Vagina (tissue), 2 donors: ENCODE results near the gene RNPEP. TPM values are rescaled to one million over a fixed set of nuclear protein-coding genes. Genes with fewer than 3 reads are reported as not detected.
A peak's percentile ranks its signal among the peaks of the same experiment; 100 is the strongest.
"Not testable (repeated sequence)": the region's sequence is repeated elsewhere in the genome, so short reads cannot be mapped to it uniquely, and the experiment has no call there.

ENCODE experiments used
- DNase-seq, 2 donors: peaks; one replicate each; pipeline ENCODE4 v3.0.0-alpha.2; 2017; ENCODE audit errors: extremely low spot score in 2 of 2
- H3K27ac ChIP-seq: fragments of 200-600 bp; sonication (generic); one replicate; pipeline ENCODE4 v1.5.1; 2019
- H3K27me3 ChIP-seq: fragments of 200-600 bp; sonication (generic); one replicate; pipeline ENCODE4 v1.5.1; 2019
- H3K36me3 ChIP-seq, 2 donors: fragments of 200-600 bp; sonication (generic); one replicate each; pipeline ENCODE4 v1.5.1; 2017 to 2019
- H3K4me1 ChIP-seq: fragments of 200-600 bp; sonication (generic); one replicate; pipeline ENCODE4 v1.5.1; 2019
- H3K4me3 ChIP-seq, 2 donors: fragments of 200-600 bp; sonication (generic); 1 replicate in 1 of 2; 2 replicates in 1 of 2; pipeline ENCODE4 v1.5.1; 2016 to 2019
- H3K9me3 ChIP-seq: fragments of 200-600 bp; sonication (generic); one replicate; pipeline ENCODE4 v1.5.1; 2019
- POLR2A ChIP-seq, 2 donors: fragments of 450-650 bp; IDR thresholded peaks; one replicate each; pipeline ENCODE4 v1.6.1; 2017; ENCODE audit warnings: antibody characterized with exemption in 2 of 2, mild to moderate bottlenecking in 2 of 2, moderate library complexity in 2 of 2
- POLR2AphosphoS5 ChIP-seq, 2 donors: sonication (generic); formaldehyde crosslinking; IDR thresholded peaks; one replicate each; pipeline ENCODE4 v1.9.0; 2017; ENCODE audit warnings: antibody characterized with exemption in 2 of 2, mild to moderate bottlenecking in 2 of 2, low read depth in 1 of 2; ENCODE audit not compliant: insufficient read depth in 1 of 2
- intact Hi-C: fragments of 100-400 bp; cut with DNase I; formaldehyde crosslinking; loops from one replicate; pipeline ENCODE4 v1.15.1; 2023
- total RNA-seq: library from RNA; depleted of rRNA; stranded (reverse); fragments of >200 nt; gene quantifications from one replicate; pipeline ENCODE4 v1.2.3, GENCODE V29; 2016
- TF ChIP-seq, protein P1 (sequence below), 3 experiments: fragments of 450-650 bp in 2 of 3; fragments of 200-600 bp in 1 of 3; sonication (generic) in 1 of 3; IDR thresholded peaks; one replicate each; pipeline ENCODE4 v1.5.1; 2017 to 2019; ENCODE audit warnings: antibody characterized with exemption in 3 of 3, mild to moderate bottlenecking in 2 of 3, moderate library complexity in 2 of 3

Gene RNPEP
- total RNA-seq, 1 donor from 2014 or later: 97.7 TPM

GRCh38 chr1:201939574-201939973 lies 42.9 kb upstream of the RNPEP start:
- Histone ChIP-seq H3K4me1 (peaks cover 42% of the 10 kb centered on the region), H3K4me3 (peak overlapping the region; percentile 10 to 25), H3K27me3 (no peaks in the 10 kb centered on the region), H3K9me3 (no peaks in the 10 kb centered on the region), H3K36me3 (no peaks in the 10 kb centered on the region), H3K27ac (peak overlapping the region; percentile 88)
- intact Hi-C loops: no loop called here
- no peak for DNase-seq
- TF ChIP-seq POLR2A (IDR thresholded peaks at IDR 0.05): no peak
- TF ChIP-seq, protein P1, sequence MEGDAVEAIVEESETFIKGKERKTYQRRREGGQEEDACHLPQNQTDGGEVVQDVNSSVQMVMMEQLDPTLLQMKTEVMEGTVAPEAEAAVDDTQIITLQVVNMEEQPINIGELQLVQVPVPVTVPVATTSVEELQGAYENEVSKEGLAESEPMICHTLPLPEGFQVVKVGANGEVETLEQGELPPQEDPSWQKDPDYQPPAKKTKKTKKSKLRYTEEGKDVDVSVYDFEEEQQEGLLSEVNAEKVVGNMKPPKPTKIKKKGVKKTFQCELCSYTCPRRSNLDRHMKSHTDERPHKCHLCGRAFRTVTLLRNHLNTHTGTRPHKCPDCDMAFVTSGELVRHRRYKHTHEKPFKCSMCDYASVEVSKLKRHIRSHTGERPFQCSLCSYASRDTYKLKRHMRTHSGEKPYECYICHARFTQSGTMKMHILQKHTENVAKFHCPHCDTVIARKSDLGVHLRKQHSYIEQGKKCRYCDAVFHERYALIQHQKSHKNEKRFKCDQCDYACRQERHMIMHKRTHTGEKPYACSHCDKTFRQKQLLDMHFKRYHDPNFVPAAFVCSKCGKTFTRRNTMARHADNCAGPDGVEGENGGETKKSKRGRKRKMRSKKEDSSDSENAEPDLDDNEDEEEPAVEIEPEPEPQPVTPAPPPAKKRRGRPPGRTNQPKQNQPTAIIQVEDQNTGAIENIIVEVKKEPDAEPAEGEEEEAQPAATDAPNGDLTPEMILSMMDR (IDR thresholded peaks at IDR 0.05): no peak
- TF ChIP-seq POLR2AphosphoS5 (IDR thresholded peaks at IDR 0.05; ENCODE audit: insufficient read depth in 1 of 2, low read depth in 1 of 2): no peak

DNA sequence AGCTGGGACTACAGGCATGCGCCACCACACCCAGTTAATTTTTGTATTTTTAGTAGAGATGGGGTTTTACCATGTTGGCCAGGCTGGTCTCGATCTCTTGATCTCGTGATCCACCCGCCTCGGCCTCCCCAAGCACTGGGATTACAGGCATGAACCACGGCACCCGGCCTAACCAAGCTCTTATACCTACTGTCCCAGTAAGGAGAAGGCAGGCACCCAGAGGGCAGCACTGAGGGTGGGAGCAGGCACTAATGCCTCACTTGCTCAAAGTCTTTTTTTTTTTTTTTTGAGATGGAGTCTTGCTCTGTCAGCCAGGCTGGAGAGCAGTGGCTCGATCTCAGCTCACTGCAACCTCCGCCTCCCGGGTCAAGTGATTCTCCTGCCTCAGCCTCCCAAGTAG lies 42.1 kb upstream of the RNPEP start:
- H3K27me3 ChIP-seq, intact Hi-C loops, H3K9me3 ChIP-seq, DNase-seq, H3K36me3 ChIP-seq: not testable (repeated sequence)
- Histone ChIP-seq H3K4me1 (peaks cover 42% of the 10 kb centered on the region), H3K27ac (peak overlapping the region; percentile 88), H3K4me3 (peak overlapping the region; percentile 1 to 25)

DNA sequence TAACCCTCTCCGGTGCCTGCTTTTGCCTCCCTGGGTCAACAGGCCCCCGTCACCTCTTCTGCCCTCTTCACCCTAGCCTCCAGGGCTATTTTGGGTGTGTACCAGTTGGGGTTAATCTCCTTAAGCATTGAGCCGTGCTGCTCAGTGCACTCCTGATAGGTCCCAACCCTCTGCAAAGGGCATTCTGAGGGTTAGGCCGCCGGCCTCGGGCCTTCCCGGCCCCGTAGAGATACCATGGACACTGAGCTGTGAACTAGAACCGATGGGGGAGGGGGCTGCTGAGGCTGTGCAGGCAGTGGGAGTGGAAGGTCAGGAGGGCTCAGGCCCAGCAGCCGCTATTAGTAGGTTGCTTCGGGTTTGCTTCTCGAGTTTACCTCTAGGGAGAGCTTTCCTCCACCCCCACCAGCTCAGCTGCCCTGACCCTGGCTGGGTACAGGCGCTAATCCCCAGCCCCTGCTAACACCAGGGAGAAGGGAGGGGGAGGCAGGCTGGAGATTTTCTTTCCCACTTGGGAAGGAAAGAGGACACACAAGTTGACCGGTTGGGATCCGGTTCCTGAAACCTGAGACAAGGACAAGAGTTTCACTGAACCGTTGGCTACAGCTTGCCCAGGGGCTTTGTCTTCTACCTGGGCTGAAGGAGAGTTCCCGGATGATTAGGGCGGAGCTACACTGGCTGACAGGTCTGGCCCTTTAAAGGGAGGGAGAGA lies 40.9 kb upstream of the RNPEP start:
- Histone ChIP-seq H3K9me3 (no peaks in the 10 kb centered on the region), H3K4me1 (peaks cover 37% of the 10 kb centered on the region), H3K36me3 (no peaks in the 10 kb centered on the region), H3K4me3 (peak overlapping the region; percentile 46 to 65), H3K27me3 (no peaks in the 10 kb centered on the region), H3K27ac (peak overlapping the region; percentile 88)
- intact Hi-C loops: no loop called here
- DNase-seq: no peak
- TF ChIP-seq, protein P1 (IDR thresholded peaks at IDR 0.05): no peak
- TF ChIP-seq POLR2A (IDR thresholded peaks at IDR 0.05): no peak
- peak in 1 of 2 donors; percentile 49 for TF ChIP-seq POLR2AphosphoS5 (IDR thresholded peaks at IDR 0.05; ENCODE audit: insufficient read depth in 1 of 2, low read depth in 1 of 2)

DNA sequence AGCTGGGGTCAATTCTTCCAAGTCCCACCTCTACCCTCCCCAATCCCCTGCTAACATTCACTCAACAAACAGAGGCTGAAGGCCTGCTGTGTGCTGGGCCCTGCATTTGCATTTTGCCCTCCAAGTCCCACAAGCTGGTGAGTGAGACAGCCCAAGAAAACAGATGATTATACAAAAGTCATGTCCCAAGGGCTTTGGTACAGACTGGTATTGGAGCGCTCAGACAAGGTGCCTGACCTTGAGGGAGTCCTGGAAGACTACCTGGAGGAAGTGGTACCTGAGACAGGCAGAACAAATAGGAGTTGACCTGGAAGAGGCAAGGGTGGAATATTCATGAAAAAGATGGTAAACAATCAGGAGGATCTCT lies 40.3 kb upstream of the RNPEP start:
- Histone ChIP-seq H3K9me3 (no peaks in the 10 kb centered on the region), H3K4me1 (peaks cover 40% of the 10 kb centered on the region), H3K27ac (peak overlapping the region; percentile 88), H3K27me3 (no peaks in the 10 kb centered on the region), H3K36me3 (no peaks in the 10 kb centered on the region), H3K4me3 (peak overlapping the region; percentile 46 to 65)
- no peak for DNase-seq
- intact Hi-C loops: no loop called here
- TF ChIP-seq POLR2AphosphoS5 (IDR thresholded peaks at IDR 0.05; ENCODE audit: insufficient read depth in 1 of 2, low read depth in 1 of 2) (no peak), POLR2A (IDR thresholded peaks at IDR 0.05) (no peak)
- TF ChIP-seq, protein P1 (IDR thresholded peaks at IDR 0.05): no peak

DNA sequence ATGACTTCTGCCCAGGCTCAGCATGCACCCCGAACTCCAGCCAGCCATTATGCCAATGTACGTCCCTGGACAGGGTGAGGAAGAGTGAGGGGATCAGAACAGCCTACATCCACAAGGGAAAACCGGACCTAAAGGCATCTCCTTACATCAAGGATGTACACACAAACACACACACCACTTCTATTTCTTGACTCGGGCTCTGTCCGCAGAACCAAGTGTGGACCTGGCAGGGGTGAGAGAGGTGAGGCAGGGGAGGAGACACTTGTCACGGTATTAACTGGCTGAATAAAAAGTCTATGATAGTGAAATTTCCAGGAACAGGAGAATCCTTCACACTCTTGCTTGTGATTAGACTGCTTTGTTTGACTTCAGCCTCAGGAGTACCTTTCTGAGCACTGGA lies 38.4 kb upstream of the RNPEP start:
- TF ChIP-seq POLR2A (IDR thresholded peaks at IDR 0.05): no peak
- no peak for DNase-seq
- no peaks in the 10 kb centered on the region for H3K36me3 ChIP-seq
- H3K9me3 ChIP-seq: no peaks in the 10 kb centered on the region
- H3K27ac ChIP-seq: peak overlapping the region; percentile 88
- peak overlapping the region; percentile 65 to 96 for H3K4me3 ChIP-seq
- intact Hi-C loops: no loop called here
- H3K27me3 ChIP-seq: no peaks in the 10 kb centered on the region
- peaks cover 32% of the 10 kb centered on the region for H3K4me1 ChIP-seq

- Histone ChIP-seq H3K9me3 (no peaks in the 10 kb centered on the region), H3K36me3 (no peaks in the 10 kb centered on the region), H3K4me3 (peak overlapping the region; percentile 65 to 96), H3K27ac (peak overlapping the region; percentile 88), H3K27me3 (no peaks in the 10 kb centered on the region), H3K4me1 (peaks cover 27% of the 10 kb centered on the region)
- intact Hi-C loops: no loop called here
- no peak for DNase-seq
- TF ChIP-seq POLR2A (IDR thresholded peaks at IDR 0.05): no peak
- no peak for TF ChIP-seq POLR2AphosphoS5 (IDR thresholded peaks at IDR 0.05; ENCODE audit: insufficient read depth in 1 of 2, low read depth in 1 of 2)
- TF ChIP-seq, protein P1 (IDR thresholded peaks at IDR 0.05): no peak
These were observed 37.8 kb upstream of the RNPEP start for GRCh38 chr1:201944639-201945038.
